Femur (tissue), 1 donor: Measurements from ENCODE around the gene HERC3.

ENCODE experiments used
- DNase-seq: peaks from one replicate; pipeline ENCODE4 v3.0.0-alpha.2; 2017

The HERC3 gene

DNA sequence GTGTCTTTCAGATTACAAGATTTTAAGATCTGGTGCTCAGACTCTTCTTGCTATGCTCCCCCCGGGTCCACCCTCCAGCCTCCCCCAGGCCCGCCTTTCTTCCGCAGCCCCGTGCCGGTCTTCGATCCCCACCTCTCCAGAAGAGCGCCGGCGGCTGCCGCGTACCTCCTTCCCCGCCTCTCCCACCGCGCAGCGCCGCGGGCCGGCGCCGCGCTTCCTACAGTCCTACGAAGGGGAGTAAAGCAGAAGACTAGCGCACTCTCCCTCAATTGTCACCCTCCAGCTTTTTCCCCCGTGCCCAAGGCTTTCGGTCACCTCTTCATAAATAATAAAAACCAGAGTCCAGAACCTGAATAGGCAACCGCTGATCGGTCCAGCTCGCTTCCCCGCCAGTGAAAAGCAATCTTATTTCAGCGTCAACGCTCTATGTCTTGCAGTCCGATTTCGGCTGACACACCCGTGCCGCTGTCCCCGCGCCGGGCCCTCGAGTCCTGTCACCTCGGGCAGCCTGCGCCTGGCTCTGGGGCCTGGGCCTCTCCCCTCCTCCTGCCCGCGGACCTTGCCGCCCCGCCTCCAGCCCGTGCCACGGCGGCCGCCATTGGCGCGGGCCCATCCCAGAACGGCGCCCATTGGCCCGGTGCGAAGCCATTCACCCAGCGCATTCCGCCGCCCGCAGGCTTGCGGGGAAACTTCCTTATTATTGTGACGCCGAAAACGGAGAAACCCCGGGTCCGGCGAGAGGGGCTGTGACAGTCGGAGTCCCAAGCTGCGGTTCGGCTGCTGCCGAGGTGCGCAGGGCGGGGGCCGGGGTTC is at the start of gene HERC3:
Gene HERC3, plus strand, starts transcription at position 694 of the 813 bp plus-strand sequence. CDS start 13,344 bp downstream, outside the sequence.
- DNase-seq: peak; percentile 95

DNA sequence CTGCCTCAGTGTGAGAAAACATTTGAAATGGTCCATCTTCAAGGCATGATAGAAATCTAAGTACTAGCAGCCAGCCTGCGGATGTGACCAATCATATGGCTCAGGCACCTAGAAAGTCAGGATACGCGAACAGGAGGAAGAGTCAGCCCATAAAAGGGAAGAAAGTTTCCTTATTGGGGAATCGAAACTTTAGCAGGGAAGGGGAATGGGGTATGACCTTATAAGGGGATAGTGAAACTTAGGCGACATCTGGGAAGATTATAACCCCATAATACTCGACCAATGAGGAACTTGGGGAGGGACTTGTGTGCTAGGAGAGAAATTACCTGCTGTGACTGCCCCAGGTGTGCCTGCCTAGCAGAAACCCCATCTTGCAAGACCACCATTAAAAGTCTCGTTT is 42.5 kb upstream of the HERC3 start:
- DNase-seq: no peak

DNA sequence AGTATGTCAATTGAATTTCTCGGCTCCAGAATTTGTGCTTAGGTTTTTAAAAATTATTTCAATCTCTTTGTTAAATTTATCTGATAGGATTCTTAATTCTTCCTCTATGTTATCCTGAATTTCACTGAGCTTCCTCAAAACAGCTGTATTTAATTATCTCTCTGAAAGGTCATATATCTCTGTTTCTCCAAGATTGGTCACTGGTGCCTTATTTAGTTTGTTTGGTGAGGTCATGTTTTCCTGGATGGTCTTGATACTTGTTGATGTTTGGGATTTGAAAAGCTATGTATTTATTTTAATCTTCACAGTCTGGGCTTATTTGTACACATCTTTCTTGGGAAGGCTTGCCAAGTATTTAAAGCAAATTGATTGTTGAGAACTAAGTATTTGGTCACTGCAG is 24.7 kb upstream of the HERC3 start:
- no peak for DNase-seq

DNA sequence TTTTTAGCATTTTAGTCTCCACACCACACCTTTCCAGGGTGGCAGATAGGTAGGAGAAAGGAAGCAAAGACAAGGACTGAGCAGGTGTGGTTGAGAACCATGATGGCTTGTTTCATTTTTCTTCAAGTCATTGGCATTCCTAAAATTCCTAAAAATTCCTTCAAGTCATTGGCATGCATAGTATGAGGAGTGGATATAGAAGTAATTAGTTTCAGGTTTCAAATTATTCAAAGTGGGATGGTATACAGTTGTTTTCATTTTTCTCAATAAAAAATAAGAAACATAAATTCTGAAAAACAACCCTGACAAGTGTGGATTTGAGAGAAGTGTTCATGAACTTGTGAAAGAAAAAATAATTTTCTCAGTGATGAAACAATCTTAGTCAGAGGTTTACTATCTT is 22.3 kb upstream of the HERC3 start:
- no peak for DNase-seq

DNA sequence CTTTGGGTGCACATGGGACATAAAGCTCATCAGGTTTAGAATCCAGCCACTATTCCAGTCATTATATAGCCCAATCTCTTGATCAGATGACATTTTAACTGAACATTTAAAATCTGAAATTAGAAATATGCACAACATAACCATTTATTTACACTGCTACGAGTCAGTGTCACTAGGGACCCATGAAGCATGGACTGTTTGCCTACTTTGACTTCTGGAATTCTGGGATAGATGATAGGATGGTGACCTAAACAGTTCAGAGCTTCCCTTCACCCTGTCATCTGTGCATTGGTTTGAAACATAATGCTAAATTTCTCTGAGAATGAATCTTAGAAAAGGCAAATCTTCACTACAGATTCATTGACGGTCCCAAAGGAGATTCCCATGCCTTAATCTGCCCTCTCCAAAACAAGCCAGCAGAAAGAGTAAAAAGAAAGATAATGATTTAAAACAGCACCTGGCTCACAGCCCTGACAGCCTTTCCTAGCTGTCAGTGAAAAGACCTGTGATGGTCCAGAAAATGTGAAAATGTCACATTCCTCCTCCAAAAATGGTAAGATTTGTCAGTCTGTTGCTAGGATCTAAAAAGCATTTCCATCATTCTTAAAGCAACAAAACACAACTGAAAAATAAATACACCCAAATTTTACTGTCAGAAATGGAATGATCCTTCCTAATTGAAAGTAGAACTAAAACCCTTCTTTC is 18.9 kb upstream of the HERC3 start:
- no peak for DNase-seq

DNA sequence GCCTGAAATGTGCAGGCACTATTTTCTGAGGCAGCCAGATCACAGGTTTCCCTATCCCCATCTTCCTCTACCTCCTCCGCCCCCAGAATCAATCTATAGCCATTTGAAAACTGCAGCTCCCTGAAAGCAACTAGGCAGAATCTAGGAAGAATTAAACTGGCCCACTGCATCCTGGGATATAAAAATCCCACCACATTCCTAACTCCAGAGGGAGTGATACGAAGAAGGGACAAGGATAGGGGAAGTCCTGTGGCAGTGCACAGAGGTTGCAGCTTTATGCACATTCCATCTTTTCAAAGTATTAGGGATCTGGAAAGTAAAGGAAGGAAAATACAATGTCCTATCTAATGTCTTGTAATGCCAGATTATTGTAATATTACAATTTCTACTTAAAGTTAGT is 18.3 kb upstream of the HERC3 start:
- DNase-seq: no peak

DNA sequence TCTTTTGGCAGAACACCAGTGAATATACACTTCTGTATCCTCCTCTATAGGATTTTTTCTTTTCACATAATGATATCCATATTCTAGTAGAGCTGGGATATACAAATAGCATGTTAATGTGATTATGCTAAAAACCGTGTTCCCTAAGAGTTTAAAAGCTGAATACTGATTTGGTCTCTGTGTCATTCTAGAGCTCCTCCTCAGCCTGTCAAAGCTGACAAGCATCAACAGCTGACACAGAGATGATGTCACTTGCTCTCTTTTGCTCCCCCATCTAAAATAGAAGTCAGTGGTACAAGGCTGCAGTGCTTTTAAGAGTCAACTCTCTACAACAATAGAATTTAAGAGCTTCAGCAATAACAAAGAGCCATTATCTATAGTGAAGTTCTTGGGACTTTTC is 17.1 kb upstream of the HERC3 start:
- peak; percentile 29 for DNase-seq

DNA sequence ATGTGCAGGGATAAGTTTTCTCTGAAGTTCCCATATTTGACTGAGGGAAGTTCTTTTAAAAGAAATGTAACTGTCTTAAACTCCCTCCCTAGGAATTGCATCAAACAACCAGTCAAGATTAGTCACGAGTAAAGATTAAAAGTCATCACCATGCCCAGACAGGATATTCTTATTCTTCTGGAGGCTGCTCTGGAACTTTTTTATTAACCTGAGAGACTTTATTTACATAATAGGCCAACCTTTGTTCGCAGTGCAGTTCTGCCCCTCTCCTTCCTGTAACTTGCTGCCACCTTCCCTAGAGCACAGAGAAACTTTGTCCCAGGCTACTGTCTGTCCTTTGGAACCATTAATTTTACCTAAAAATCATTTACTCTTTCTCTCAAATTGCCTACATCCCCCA is 9.8 kb upstream of the HERC3 start:
- no peak for DNase-seq

DNA sequence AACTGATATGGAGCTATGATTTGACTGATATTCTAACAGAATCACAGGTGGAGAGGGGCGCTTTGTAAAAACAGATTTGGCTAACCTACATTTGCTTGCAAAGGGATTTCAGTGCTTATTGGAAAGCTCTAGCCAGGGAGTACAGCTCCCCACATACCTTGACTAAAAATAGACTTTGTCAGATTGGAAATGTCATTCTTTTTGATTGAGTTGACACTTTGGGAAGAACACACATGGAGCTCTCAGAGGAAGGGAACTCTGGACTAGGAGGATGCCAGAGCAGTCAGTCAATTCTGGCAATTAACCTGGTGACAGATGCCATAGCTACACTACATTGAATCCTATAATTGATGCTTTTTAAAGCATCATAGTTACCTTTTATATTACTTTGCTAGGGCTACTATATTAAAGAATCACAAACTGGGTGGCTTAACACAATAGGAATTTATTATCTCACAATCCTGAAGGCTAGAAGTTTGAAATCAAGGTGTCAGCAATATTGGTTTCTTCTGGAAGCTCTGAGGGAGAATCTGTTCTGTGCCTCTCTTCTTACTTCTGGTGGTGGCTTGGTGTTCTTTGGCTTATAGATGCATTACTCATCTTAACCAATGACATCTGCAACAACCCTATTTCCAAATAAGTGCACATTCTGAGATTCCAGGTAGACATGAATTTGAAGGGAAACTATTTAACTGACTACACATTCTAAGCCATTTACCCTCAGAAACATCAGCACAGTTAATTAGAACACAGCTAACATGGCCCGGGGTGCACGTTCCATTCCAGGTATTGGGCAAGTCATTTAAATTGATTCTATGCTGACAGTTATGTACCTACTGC is 8.4 kb upstream of the HERC3 start:
- DNase-seq: no peak

DNA sequence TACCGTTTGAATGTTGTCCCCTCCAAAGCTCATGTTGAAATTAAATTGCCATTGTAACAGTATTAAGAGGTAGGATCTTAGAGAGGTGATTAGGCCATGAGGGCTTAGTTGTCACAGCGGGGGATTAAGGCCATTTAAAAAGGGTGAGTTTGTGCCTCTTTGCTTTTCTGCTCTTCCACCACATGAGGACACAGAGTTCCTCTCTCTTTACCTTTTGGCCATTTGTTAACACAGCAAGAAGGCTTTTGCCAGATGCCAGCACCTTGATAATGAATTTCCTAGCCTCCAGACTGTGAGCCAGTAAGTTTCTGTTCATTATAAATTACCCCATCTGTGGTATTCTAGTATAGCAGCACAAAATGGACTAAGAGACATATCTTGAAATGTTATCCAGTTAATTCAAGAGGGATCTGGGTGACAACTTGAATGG is 7.8 kb upstream of the HERC3 start:
- no peak for DNase-seq

DNA sequence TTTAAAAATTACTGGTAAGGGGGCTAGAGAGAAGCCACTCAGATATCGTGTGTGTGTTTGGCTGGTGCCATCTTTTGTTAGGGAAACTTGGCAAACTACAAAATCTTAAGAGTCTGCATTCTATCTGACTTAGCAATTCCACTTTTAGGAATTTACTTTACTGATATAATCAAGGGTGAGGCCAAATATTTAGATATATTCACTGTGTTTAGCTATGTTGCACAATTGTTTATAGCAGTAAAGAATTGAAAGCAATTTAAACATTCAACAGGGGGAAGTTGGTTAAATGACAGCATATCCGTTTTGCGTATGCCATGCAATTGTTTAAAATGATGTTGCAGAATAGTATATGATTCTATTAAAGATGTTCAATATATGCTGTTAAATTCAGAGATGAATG is 6.4 kb upstream of the HERC3 start:
- no peak for DNase-seq

DNA sequence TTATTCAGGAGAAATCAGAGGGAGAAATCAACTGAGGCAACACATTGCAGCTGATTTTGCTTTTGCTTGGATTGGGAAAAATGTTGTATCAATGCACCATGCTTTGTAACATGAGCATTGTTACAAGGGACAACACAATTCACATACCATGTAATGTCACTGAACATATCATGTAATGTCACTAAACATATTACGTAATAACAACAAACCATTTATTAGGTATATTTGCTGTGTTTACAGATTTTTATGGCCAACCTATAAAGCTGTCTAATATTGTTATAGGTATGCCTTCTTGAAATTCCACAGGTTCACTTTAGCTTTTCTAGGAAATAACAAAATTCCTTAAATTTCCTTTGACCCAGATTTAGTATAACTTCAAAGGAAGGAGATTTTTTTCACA is 5.0 kb upstream of the HERC3 start:
- DNase-seq: no peak

DNA sequence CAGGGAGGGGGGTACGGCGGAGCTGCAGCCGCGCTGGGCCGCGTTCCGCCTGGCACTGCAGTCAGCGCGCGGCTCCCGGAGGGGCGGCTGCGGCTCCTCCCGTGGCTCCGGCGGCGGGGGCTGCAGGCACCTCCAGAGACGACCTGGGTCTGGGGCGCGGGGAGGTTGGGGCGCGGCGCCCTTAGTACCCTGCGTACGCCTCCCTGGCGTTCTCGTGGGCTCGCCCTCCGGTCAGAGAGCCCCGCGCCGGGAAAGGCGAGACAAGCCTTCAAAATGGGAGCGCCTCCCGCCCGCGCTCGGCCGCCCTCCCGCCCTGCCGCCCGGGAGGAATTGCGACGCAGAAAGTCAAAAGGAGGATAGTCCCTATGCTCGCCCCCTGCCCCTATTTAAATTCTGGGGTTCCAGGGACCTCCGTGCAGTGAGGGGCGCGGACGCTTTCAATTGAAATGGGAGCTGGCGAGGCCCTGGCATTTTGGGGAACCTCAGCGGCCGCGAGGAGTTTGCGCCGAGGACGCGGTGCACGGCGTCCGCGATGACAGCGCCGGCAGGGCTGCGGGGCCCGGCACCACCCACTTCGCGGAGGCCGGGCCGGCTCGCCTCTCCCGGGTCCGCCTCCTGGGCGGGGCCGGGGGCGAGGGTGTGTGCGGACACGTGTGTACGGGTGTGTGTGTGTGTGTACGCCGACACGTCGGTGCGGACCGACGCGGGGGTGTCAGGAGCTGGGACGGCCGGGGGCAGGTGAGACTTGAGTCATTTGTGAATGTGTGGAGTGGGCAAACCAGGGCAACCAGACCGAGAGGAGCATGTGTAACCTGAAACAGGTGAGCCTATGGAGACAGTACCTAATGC is 544 bp downstream of the HERC3 start:
- peak; percentile 83 for DNase-seq

DNA sequence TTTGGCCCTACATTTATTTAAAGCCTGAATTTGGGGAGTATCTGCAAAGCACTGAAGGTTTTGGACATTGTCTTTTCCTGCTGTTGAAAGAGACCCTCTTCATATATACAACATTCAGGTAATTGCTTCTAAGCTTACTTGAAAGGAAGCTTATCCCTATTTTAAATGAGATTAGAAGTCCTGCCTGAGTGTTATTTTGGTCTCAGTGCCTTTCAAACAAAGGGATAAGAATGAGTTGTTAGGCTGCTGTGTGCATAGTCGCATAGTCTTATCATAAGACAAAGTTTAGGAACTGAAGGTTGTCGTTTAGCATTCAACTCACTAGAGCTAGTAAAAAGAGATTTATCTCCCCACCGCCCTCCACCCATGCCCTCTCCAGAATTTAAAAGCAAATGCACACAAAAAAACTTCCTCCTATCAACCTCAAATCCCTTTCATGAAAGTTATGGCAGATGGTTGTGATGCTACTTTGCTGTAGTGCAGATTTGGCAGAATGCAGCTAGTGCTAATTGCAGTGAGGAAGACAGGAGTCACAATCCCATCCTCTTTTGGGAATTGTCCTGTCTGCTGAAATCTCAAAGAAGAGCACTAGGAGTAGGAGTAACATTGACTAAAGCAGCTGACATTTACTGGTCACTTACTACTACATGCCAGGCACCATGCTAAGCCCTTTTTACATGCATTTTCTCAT is 5.8 kb downstream of the HERC3 start:
- no peak for DNase-seq

DNA sequence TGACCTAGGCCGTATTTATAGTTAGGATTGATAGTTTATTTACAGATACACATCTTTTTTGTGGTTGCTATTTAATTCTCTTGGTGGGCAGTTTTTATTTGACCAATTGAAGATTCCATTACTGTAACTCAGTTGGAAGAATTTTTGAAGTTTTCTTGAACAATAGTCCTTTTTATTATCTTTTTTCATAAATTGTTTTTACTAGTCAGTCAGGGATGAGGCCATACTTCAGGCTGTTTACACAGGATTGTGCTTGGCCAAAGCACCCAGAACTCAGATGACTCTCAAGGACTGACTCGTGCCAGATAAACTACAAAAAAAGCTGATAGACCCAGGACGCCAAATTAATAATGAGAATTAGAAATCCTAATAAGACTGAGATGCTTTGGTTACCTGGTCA is 7.0 kb downstream of the HERC3 start:
- no peak for DNase-seq

DNA sequence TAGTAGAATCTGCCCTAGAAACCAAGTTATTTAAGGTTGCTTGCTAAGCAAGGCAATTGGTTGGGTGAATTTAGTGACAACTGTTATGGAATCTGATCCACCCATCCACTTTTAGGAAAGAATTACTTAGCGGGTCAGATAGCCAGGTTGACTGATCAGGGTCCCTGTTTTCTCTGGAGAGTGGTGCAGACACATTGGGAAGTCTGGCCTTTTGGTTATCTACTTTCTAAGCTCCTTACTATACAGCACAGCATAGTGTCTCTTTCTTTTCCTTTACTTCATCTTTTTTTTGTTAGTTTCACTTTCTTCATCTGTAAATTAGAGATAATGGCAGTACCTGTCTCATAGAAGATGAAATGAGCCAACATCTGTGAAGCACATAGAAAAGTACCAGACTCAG is 7.4 kb downstream of the HERC3 start:
- DNase-seq: no peak

DNA sequence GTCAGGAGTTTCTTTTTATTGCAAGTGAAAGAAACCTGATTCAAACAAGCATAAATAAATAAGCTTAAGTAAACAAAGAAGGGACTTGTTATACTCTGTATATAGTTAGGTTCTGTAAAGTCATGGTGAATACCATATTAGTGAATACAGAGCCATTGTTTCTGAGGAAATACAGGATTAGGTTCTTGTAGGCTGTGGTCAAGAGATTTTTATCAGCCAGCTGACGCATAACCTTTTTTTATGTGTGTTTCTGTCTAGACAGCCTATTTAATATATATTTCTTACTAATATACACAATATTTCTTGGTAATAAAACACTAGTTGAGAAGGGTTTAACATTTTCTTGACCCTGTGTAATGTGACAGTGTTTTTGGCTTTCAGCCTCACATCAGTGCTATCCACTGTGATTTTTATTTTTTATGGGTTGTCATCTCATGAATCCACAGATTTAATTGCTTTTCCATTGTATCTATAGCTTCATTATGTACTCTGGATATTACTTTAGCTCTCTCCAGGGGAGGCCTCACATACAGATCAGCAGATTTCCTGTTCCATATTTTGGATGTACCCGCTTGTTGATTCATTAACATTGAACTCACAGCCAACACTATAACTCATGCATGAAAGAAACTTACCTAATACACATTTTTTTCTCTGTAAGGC is 8.0 kb downstream of the HERC3 start:
- no peak for DNase-seq

DNA sequence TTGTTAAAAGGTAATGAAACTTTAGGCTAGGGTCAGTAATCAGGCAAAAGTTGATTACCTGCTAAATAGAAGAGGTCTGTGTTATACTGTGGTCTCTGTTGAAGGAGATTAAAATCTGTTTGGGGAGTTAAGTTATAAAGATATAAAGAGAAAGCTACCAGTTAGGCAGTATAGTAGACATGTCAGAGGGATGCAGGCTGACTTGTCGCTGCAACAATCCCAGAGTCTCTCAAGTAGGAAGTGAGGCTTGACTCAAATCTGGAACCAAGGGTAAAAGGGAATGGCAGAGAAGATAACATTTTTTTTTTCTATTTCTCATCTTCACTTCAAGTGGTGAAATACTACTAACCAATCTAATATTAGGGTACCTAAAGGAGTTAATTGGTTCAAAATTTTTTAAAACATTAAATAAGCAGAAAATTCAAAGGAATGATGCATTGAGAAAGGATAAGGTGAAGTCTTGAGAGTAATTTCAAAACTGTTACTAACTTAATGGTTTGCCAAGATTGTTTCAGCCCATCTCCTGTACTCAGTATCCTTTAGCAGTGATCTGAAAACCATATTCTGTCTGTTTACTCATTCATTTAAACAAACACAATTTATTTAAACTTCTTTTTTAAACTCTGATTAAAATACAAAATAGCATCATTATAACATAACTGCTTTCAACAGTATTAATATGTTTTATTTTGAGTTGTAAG is 12.8 kb downstream of the HERC3 start:
- no peak for DNase-seq

DNA sequence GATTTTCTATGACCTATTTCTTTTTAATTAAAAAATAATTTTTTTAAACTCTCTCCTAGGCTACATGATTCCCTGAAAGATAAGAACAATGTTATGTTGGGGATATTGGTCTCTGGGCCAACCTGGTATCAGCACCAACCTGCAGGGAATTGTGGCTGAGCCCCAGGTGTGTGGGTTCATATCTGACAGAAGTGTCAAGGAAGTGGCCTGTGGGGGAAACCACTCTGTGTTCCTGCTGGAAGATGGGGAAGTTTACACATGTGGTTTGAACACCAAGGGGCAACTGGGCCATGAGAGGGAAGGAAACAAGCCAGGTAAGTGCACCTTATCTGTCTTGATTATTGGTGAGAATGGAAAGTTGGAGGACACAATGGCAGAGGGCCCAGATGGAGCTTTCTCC is 13.5 kb downstream of the HERC3 start:
- DNase-seq: no peak

DNA sequence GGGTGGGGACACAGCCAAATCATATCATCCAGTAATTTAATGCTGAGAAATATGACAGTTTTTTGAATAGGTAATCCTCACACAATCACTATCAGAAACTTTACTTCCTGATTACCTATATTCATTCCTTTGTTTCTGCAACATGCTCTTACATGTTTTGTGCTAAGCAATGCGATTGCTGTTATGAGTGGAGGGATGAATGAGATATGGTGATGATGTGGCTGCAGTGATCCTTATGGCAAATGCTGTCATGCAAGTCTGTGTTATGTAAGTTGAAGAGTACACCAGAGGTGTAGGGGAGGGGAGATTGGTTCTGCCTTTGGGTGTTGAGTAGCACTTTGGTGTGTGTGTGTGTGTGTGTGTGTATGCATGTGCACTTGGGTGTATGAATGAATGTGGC is 14.6 kb downstream of the HERC3 start:
- DNase-seq: no peak

DNA sequence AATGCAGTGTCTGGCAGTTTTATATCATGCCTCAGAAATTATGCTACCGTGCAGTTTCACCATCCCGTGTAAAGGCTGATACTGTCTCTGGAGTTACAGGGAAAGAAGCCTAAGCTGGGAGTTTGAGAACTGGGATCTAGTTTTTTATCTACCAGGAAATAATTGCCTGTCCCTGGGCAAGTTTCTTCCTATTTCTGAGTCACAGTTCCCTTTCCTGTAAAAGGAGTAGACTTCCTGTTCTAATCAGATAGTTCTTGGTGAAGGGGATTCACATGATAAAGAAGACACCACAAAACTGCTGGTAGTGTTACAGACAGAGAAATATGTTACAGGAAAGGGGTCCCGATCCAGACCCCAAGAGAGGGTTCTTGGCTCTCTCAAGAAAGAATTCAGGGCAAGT is 17.1 kb downstream of the HERC3 start:
- no peak for DNase-seq
